BLaER1 (cell line): ENCODE data around the gene KRT14.
"Not testable (repeated sequence)": the region's sequence is repeated elsewhere in the genome, so short reads cannot be mapped to it uniquely, and the experiment has no call there.

Experiments
- H3K27ac ChIP-seq: shearing (Covaris generic); formaldehyde crosslinking; 2 replicates; pipeline ENCODE4 v1.8.1; 2022
- H3K27me3 ChIP-seq: shearing (Covaris generic); formaldehyde crosslinking; 2 replicates; pipeline ENCODE4 v1.8.1; 2022
- H3K36me3 ChIP-seq: shearing (Covaris generic); formaldehyde crosslinking; 2 replicates; pipeline ENCODE4 v1.8.1; 2022
- H3K4me1 ChIP-seq: shearing (Covaris generic); formaldehyde crosslinking; 2 replicates; pipeline ENCODE4 v1.8.1; 2022
- H3K4me2 ChIP-seq: shearing (Covaris generic); formaldehyde crosslinking; 2 replicates; pipeline ENCODE4 v1.8.1; 2022
- H3K4me3 ChIP-seq: shearing (Covaris generic); formaldehyde crosslinking; 2 replicates; pipeline ENCODE4 v1.8.1; 2022
- H3K9ac ChIP-seq: shearing (Covaris generic); formaldehyde crosslinking; 2 replicates; pipeline ENCODE4 v1.8.1; 2022
- H3K9me3 ChIP-seq: shearing (Covaris generic); formaldehyde crosslinking; 2 replicates; pipeline ENCODE4 v1.8.1; 2022
- H4K20me1 ChIP-seq: shearing (Covaris generic); formaldehyde crosslinking; 2 replicates; pipeline ENCODE4 v1.8.1; 2022
- Cebpa-rat ChIP-seq: shearing (Covaris generic); IDR thresholded peaks from 2 replicates; pipeline ENCODE4 v1.8.1; 2022

The KRT14 gene

GRCh38 chr17:41621916-41622315, 35.2 kb upstream of the KRT14 start:
- Histone ChIP-seq H3K9ac (no peak overlapping the region), H3K4me3 (no peak overlapping the region), H3K9me3 (no peaks in the 10 kb centered on the region), H3K36me3 (no peaks in the 10 kb centered on the region), H4K20me1 (no peaks in the 10 kb centered on the region), H3K4me2 (no peak overlapping the region), H3K27me3 (no peaks in the 10 kb centered on the region), H3K4me1 (peaks cover 10% of the 10 kb centered on the region), H3K27ac (no peak overlapping the region)
- no peak for TF ChIP-seq Cebpa-rat

- H3K9me3 ChIP-seq, H3K4me3 ChIP-seq, H3K9ac ChIP-seq, H4K20me1 ChIP-seq, H3K36me3 ChIP-seq, H3K27me3 ChIP-seq, H3K4me2 ChIP-seq, H3K27ac ChIP-seq: not testable (repeated sequence)
- peaks cover 15% of the 10 kb centered on the region for H3K4me1 ChIP-seq
Observed at GRCh38 chr17:41621435-41621817, 34.7 kb upstream of the KRT14 start.

- no peak overlapping the region for H3K9ac ChIP-seq
- H3K27me3 ChIP-seq, result no peaks in the 10 kb centered on the region
- peaks cover 19% of the 10 kb centered on the region for H3K4me1 ChIP-seq
- no peak overlapping the region for H3K4me3 ChIP-seq
- H3K9me3 ChIP-seq, result no peaks in the 10 kb centered on the region
- no peak for TF ChIP-seq Cebpa-rat
- H3K4me2 ChIP-seq, result no peak overlapping the region
- no peak overlapping the region for H3K27ac ChIP-seq
- H3K36me3 ChIP-seq, result no peaks in the 10 kb centered on the region
- no peaks in the 10 kb centered on the region for H4K20me1 ChIP-seq
Observed at GRCh38 chr17:41620583-41621434, 34.1 kb upstream of the KRT14 start.

DNA sequence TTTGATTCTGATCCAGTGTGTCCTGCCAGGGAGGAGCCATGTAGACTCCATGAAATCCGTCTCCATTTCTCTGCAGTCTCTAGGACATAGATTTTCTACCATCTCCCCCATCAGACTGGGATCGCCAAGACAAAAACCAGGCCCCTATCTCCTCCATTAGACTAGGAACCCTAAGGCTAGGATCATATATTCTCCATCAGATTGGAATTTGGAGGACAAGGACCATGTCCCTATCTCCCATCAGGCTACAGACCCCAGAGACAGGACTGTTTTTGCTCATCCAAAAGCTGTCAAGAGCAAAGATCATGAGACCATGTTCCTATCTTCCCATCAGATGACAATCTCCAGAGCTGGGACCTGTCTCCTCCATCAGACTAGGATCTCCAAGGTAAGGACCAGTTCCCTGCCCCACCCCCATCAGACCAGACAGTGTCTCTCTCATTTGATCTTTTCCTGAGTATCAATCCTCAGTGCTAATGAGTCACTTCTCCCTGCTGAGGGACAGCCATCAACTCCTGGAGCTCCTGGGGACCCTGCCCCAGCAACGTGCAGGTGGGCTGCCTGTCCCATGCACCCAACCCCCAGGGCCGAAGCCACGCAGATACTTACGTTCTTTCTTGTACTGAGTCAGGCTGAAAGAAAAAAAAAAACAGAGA, 33.4 kb upstream of the KRT14 start:
- not testable (repeated sequence) for H3K4me3 ChIP-seq, H3K9ac ChIP-seq, H3K27ac ChIP-seq, H3K4me2 ChIP-seq, H3K27me3 ChIP-seq, H3K36me3 ChIP-seq, H4K20me1 ChIP-seq, H3K9me3 ChIP-seq
- peaks cover 19% of the 10 kb centered on the region for H3K4me1 ChIP-seq

GRCh38 chr17:41619036-41619926, 32.6 kb upstream of the KRT14 start:
- TF ChIP-seq Cebpa-rat, result no peak
- Histone ChIP-seq H3K4me2 (no peak overlapping the region), H3K27ac (no peak overlapping the region)

DNA sequence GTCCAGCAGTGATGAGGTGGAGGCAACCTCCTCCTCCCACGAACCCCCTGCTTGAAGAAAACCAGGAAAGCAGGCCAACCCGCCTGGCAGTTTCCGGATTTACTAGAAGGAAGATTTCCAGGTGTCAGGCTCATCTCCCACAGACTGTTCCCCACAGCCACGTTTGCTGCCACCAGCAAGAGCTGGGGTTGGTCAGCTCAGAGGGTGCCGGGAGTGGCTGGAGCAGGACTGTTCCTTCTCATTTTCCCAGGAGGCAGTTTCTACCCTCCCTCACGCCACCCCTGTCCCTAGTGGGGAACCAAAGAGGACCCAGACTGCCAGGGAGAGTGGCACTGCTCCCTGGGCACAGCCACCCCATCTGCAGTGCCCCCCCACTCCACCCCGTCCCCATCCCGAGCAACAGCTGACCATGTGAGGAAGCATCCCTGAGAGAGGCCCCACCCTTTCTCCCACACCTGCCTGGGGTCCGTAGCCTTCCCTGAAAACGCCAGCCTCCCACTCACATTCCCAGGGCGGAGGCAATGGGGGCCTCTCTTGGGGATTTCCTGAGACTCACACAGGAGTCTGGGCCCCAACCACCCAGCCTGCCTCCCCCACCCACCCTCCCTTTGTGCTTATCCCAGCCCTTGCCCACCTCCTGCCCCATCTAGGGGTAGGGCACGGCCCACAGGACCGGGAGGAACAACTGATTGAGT, 31.8 kb upstream of the KRT14 start:
- no peaks in the 10 kb centered on the region for H3K9me3 ChIP-seq
- no peak overlapping the region for H3K27ac ChIP-seq
- H4K20me1 ChIP-seq, result no peaks in the 10 kb centered on the region
- no peak overlapping the region for H3K4me3 ChIP-seq
- no peak overlapping the region for H3K4me2 ChIP-seq
- TF ChIP-seq Cebpa-rat, result no peak
- no peak overlapping the region for H3K9ac ChIP-seq
- H3K27me3 ChIP-seq, result no peaks in the 10 kb centered on the region
- no peaks in the 10 kb centered on the region for H3K36me3 ChIP-seq
- peaks cover 10% of the 10 kb centered on the region for H3K4me1 ChIP-seq

More at GRCh38 chr17:41619036-41619926, 32.6 kb upstream of the KRT14 start:
- H3K9ac ChIP-seq, result no peak overlapping the region
- no peak overlapping the region for H3K4me3 ChIP-seq
- H3K9me3 ChIP-seq, result no peaks in the 10 kb centered on the region
- H3K27me3 ChIP-seq, result no peaks in the 10 kb centered on the region
- peaks cover 13% of the 10 kb centered on the region for H3K4me1 ChIP-seq
- H4K20me1 ChIP-seq, result no peaks in the 10 kb centered on the region
- no peaks in the 10 kb centered on the region for H3K36me3 ChIP-seq

GRCh38 chr17:41617698-41618097, 31.0 kb upstream of the KRT14 start:
- no peaks in the 10 kb centered on the region for H3K9me3 ChIP-seq

GRCh38 chr17:41617136-41617535, 30.4 kb upstream of the KRT14 start:
- no peaks in the 10 kb centered on the region for H3K36me3 ChIP-seq
- peak overlapping the region; percentile 37 for H3K4me2 ChIP-seq
- no peak for TF ChIP-seq Cebpa-rat
- H3K9ac ChIP-seq, result no peak overlapping the region
- no peak overlapping the region for H3K4me3 ChIP-seq
- no peak overlapping the region for H3K27ac ChIP-seq
- no peaks in the 10 kb centered on the region for H3K9me3 ChIP-seq
- H3K27me3 ChIP-seq, result no peaks in the 10 kb centered on the region
- H3K4me1 ChIP-seq, result peaks cover 10% of the 10 kb centered on the region
- no peaks in the 10 kb centered on the region for H4K20me1 ChIP-seq

More at GRCh38 chr17:41617698-41618097, 31.0 kb upstream of the KRT14 start:
- no peaks in the 10 kb centered on the region for H3K27me3 ChIP-seq
- TF ChIP-seq Cebpa-rat, result no peak
- H3K9ac ChIP-seq, result no peak overlapping the region
- peaks cover 10% of the 10 kb centered on the region for H3K4me1 ChIP-seq
- H3K27ac ChIP-seq, result no peak overlapping the region
- no peak overlapping the region for H3K4me2 ChIP-seq
- H4K20me1 ChIP-seq, result no peaks in the 10 kb centered on the region
- no peak overlapping the region for H3K4me3 ChIP-seq
- no peaks in the 10 kb centered on the region for H3K36me3 ChIP-seq

GRCh38 chr17:41616486-41616885, 29.8 kb upstream of the KRT14 start:
- not testable (repeated sequence) for H3K27ac ChIP-seq

More at GRCh38 chr17:41616486-41616885, 29.8 kb upstream of the KRT14 start:
- H3K27me3 ChIP-seq, H3K4me3 ChIP-seq, H4K20me1 ChIP-seq, H3K9ac ChIP-seq, H3K9me3 ChIP-seq, H3K36me3 ChIP-seq: not testable (repeated sequence)
- H3K4me1 ChIP-seq, result peaks cover 10% of the 10 kb centered on the region
- H3K4me2 ChIP-seq, result peak overlapping the region; percentile 37
